ENCODE measurements around the gene INSR.

Gene INSR

GRCh38 chr19:7250951-7251350, 43.3 kb downstream of the INSR start:
- no peak overlapping the region for H2AFZ ChIP-seq (ENCODE audit: low read depth)
- TF ChIP-seq CTCF (conservative IDR thresholded peaks at IDR 0.05; ENCODE audit: low read depth, low read length): no peak
- H3K4me1 ChIP-seq (ENCODE audit: low read depth, poor library complexity, severe bottlenecking): no peaks in the 10 kb centered on the region
- no peak overlapping the region for H3K4me3 ChIP-seq (IDR thresholded peaks at IDR 0.05; ENCODE audit: insufficient read depth, low read depth, low read length)
- no peaks in the 10 kb centered on the region for H3K36me3 ChIP-seq (ENCODE audit: insufficient read depth)
- no peaks in the 10 kb centered on the region for H3K27me3 ChIP-seq (ENCODE audit: insufficient read depth, low read depth)
- H3K79me2 ChIP-seq (ENCODE audit: insufficient read depth, low read depth): peaks cover 22% of the 10 kb centered on the region; the same call in 1 of the 2 replicates
- no peak overlapping the region for H3K4me2 ChIP-seq
- H4K20me1 ChIP-seq (ENCODE audit: insufficient read depth): no peaks in the 10 kb centered on the region; the same call in 1 of the 2 replicates
- H3K9ac ChIP-seq: no peak overlapping the region
- no peak overlapping the region for H3K27ac ChIP-seq

- Histone ChIP-seq H3K79me2 (ENCODE audit: insufficient read depth, low read depth) (peaks cover 28% of the 10 kb centered on the region; the same call in 1 of the 2 replicates), H3K4me1 (ENCODE audit: low read depth, poor library complexity, severe bottlenecking) (no peaks in the 10 kb centered on the region), H3K4me3 (IDR thresholded peaks at IDR 0.05; ENCODE audit: insufficient read depth, low read depth, low read length) (no peak overlapping the region), H3K4me2 (no peak overlapping the region), H4K20me1 (ENCODE audit: insufficient read depth) (no peaks in the 10 kb centered on the region; the same call in 1 of the 2 replicates), H2AFZ (ENCODE audit: low read depth) (no peak overlapping the region), H3K27ac (no peak overlapping the region), H3K9ac (no peak overlapping the region), H3K27me3 (ENCODE audit: insufficient read depth, low read depth) (no peaks in the 10 kb centered on the region), H3K36me3 (ENCODE audit: insufficient read depth) (no peaks in the 10 kb centered on the region)
- TF ChIP-seq CTCF (conservative IDR thresholded peaks at IDR 0.05; ENCODE audit: low read depth, low read length): no peak
Measured at GRCh38 chr19:7250057-7250596, 44.1 kb downstream of the INSR start.

- peaks cover 39% of the 10 kb centered on the region; the same call in 1 of the 2 replicates for H3K79me2 ChIP-seq (ENCODE audit: insufficient read depth, low read depth)
- H3K27me3 ChIP-seq (ENCODE audit: insufficient read depth, low read depth): no peaks in the 10 kb centered on the region
- H3K9ac ChIP-seq: no peak overlapping the region
- no peak overlapping the region for H2AFZ ChIP-seq (ENCODE audit: low read depth)
- no peak overlapping the region for H3K4me3 ChIP-seq (IDR thresholded peaks at IDR 0.05; ENCODE audit: insufficient read depth, low read depth, low read length)
- no peak for TF ChIP-seq CTCF (conservative IDR thresholded peaks at IDR 0.05; ENCODE audit: low read depth, low read length)
- H3K36me3 ChIP-seq (ENCODE audit: insufficient read depth): no peaks in the 10 kb centered on the region
- H3K4me2 ChIP-seq: no peak overlapping the region
- no peaks in the 10 kb centered on the region for H4K20me1 ChIP-seq (ENCODE audit: insufficient read depth)
- H3K4me1 ChIP-seq (ENCODE audit: low read depth, poor library complexity, severe bottlenecking): peaks cover 22% of the 10 kb centered on the region
- H3K27ac ChIP-seq: no peak overlapping the region
Measured at GRCh38 chr19:7247155-7247554, 47.1 kb downstream of the INSR start.

GRCh38 chr19:7246601-7247000, 47.6 kb downstream of the INSR start:
- TF ChIP-seq CTCF (conservative IDR thresholded peaks at IDR 0.05; ENCODE audit: low read depth, low read length): no peak
- no peaks in the 10 kb centered on the region for H4K20me1 ChIP-seq (ENCODE audit: insufficient read depth)
- no peak overlapping the region for H2AFZ ChIP-seq (ENCODE audit: low read depth)
- no peaks in the 10 kb centered on the region for H3K36me3 ChIP-seq (ENCODE audit: insufficient read depth)
- H3K4me2 ChIP-seq: no peak overlapping the region
- no peaks in the 10 kb centered on the region for H3K27me3 ChIP-seq (ENCODE audit: insufficient read depth, low read depth)
- peaks cover 28% of the 10 kb centered on the region for H3K4me1 ChIP-seq (ENCODE audit: low read depth, poor library complexity, severe bottlenecking)
- peaks cover 41% of the 10 kb centered on the region; the same call in 1 of the 2 replicates for H3K79me2 ChIP-seq (ENCODE audit: insufficient read depth, low read depth)
- no peak overlapping the region for H3K27ac ChIP-seq
- no peak overlapping the region for H3K9ac ChIP-seq
- no peak overlapping the region for H3K4me3 ChIP-seq (IDR thresholded peaks at IDR 0.05; ENCODE audit: insufficient read depth, low read depth, low read length)

Data from KMS-11 (cell line).